ENCODE measurements around the gene SLC12A5.

DNA sequence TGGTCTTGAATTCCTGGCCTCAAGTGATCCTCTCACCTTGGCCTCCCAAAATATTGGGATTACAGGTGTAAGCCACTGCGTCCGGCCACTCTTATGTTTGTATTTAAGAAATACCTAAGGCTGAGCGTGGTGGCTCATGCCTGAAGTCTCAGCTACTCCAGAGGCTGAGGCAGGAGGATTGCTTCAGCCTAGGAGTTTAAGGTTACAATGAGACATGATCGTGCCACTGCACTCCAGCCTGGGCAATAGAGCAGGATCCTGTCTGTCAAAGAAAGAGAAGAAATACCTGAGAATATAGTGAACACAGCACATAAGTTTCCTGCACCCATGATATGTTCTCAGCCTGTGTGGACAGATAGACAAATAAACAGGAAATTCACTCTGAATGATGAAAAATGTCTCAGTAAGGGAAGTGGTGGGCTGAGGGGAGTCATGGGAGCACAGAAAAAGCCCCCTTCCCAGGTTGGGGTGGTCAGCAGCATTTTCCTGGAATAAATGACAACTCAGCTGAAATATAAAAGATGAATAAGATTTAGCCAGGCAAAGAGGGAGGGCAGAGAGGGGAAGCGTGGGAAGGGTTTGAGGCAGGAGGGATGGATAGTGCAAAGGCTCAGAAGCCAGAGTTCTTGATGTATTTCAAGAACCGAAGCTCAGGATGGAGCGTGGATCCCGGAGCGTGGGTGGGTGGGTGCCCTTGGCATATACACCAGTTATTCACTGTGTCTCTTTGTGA lies 34.1 kb upstream of the SLC12A5 start:
- TF ChIP-seq, protein P1, sequence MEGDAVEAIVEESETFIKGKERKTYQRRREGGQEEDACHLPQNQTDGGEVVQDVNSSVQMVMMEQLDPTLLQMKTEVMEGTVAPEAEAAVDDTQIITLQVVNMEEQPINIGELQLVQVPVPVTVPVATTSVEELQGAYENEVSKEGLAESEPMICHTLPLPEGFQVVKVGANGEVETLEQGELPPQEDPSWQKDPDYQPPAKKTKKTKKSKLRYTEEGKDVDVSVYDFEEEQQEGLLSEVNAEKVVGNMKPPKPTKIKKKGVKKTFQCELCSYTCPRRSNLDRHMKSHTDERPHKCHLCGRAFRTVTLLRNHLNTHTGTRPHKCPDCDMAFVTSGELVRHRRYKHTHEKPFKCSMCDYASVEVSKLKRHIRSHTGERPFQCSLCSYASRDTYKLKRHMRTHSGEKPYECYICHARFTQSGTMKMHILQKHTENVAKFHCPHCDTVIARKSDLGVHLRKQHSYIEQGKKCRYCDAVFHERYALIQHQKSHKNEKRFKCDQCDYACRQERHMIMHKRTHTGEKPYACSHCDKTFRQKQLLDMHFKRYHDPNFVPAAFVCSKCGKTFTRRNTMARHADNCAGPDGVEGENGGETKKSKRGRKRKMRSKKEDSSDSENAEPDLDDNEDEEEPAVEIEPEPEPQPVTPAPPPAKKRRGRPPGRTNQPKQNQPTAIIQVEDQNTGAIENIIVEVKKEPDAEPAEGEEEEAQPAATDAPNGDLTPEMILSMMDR (IDR thresholded peaks at IDR 0.05 in 2 of 3, conservative IDR thresholded peaks at IDR 0.05 in 1 of 3; ENCODE audit: insufficient read depth in 2 of 3, low read depth in 1 of 3, low read length in 3 of 3), result no peak
- TF ChIP-seq POLR2A (conservative IDR thresholded peaks at IDR 0.05), result no peak
- TF ChIP-seq NFYB (IDR thresholded peaks at IDR 0.05; ENCODE audit: extremely low read depth, insufficient read length), result no peak
- no peak for TF ChIP-seq NFIC (IDR thresholded peaks at IDR 0.05)
- TF ChIP-seq, protein P2, sequence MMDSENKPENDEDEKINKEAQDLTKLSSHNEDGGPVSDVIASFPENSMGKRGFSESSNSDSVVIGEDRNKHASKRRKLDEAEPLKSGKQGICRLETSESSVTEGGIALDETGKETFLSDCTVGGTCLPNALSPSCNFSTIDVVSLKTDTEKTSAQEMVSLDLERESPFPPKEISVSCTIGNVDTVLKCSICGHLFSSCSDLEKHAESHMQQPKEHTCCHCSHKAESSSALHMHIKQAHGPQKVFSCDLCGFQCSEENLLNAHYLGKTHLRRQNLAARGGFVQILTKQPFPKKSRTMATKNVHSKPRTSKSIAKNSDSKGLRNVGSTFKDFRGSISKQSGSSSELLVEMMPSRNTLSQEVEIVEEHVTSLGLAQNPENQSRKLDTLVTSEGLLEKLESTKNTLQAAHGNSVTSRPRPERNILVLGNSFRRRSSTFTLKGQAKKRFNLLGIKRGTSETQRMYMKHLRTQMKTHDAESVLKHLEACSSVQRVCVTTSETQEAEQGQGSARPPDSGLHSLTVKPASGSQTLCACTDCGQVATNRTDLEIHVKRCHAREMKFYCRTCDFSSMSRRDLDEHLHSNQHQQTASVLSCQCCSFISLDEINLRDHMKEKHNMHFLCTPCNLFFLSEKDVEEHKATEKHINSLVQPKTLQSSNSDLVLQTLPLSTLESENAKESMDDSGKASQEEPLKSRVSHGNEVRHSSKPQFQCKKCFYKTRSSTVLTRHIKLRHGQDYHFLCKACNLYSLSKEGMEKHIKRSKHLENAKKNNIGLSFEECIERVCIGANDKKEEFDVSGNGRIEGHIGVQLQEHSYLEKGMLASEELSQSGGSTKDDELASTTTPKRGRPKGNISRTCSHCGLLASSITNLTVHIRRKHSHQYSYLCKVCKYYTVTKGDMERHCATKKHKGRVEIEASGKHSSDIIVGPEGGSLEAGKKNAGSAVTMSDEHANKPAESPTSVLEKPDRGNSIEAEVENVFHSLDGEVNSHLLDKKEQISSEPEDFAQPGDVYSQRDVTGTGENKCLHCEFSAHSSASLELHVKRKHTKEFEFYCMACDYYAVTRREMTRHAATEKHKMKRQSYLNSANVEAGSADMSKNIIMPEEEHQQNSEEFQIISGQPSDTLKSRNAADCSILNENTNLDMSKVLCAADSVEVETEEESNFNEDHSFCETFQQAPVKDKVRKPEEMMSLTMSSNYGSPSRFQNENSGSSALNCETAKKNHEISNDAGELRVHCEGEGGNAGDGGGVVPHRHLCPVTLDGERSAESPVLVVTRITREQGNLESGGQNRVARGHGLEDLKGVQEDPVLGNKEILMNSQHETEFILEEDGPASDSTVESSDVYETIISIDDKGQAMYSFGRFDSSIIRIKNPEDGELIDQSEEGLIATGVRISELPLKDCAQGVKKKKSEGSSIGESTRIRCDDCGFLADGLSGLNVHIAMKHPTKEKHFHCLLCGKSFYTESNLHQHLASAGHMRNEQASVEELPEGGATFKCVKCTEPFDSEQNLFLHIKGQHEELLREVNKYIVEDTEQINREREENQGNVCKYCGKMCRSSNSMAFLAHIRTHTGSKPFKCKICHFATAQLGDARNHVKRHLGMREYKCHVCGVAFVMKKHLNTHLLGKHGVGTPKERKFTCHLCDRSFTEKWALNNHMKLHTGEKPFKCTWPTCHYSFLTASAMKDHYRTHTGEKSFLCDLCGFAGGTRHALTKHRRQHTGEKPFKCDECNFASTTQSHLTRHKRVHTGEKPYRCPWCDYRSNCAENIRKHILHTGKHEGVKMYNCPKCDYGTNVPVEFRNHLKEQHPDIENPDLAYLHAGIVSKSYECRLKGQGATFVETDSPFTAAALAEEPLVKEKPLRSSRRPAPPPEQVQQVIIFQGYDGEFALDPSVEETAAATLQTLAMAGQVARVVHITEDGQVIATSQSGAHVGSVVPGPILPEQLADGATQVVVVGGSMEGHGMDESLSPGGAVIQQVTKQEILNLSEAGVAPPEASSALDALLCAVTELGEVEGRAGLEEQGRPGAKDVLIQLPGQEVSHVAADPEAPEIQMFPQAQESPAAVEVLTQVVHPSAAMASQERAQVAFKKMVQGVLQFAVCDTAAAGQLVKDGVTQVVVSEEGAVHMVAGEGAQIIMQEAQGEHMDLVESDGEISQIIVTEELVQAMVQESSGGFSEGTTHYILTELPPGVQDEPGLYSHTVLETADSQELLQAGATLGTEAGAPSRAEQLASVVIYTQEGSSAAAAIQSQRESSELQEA (IDR thresholded peaks at IDR 0.05; ENCODE audit: low read depth), result no peak
- TF ChIP-seq ZKSCAN1 (IDR thresholded peaks at IDR 0.05; ENCODE audit: low read depth, low read length), result no peak
- TF ChIP-seq FIP1L1 (IDR thresholded peaks at IDR 0.05; ENCODE audit: low read depth, low read length, poor library complexity, severe bottlenecking), result no peak
- no peak for TF ChIP-seq KDM4B (IDR thresholded peaks at IDR 0.05; ENCODE audit: borderline replicate concordance in 2 of 2, low read depth in 1 of 2)
- TF ChIP-seq ZNF274 (IDR thresholded peaks at IDR 0.05; ENCODE audit: borderline replicate concordance, low read depth, low read length), result no peak
- no peak for TF ChIP-seq MAFK (IDR thresholded peaks at IDR 0.05; ENCODE audit: low read length)
- no peak for TF ChIP-seq ZNF134 (CRISPR knock-in tag; conservative IDR thresholded peaks at IDR 0.05)

Data from K562 (cell line).